Esophagus muscularis mucosa (tissue), 4 donors: ENCODE data around the gene NUDT16.

Experiments
- CTCF ChIP-seq, 3 experiments: fragments of 200-600 bp in 2 of 3; fragments of 450-650 bp in 1 of 3; sonication (generic) in 2 of 3; IDR thresholded peaks; one replicate each; pipeline ENCODE4 v1.5.1; 2017 to 2019; ENCODE audit warnings: antibody characterized with exemption in 3 of 3, mild to moderate bottlenecking in 2 of 3, moderate library complexity in 1 of 3
- EP300 ChIP-seq: sonication (generic); formaldehyde crosslinking; IDR thresholded peaks from one replicate; pipeline ENCODE4 v1.6.1; 2017; ENCODE audit warnings: antibody characterized with exemption
- POLR2A ChIP-seq: fragments of 450-650 bp; IDR thresholded peaks from one replicate; pipeline ENCODE4 v1.6.1; 2017; ENCODE audit warnings: antibody characterized with exemption, moderate library complexity, mild to moderate bottlenecking, low read depth
- POLR2AphosphoS5 ChIP-seq, 2 donors: sonication (generic); formaldehyde crosslinking; IDR thresholded peaks; one replicate each; pipeline ENCODE4 v1.6.1; 2017; ENCODE audit warnings: antibody characterized with exemption in 2 of 2

- no peak for TF ChIP-seq CTCF (IDR thresholded peaks at IDR 0.05)
- no peak for TF ChIP-seq POLR2AphosphoS5 (IDR thresholded peaks at IDR 0.05)
- no peak for TF ChIP-seq POLR2A
- TF ChIP-seq EP300, result no peak
These were observed 24.3 kb upstream of the NUDT16 start for GRCh38 chr3:131357275-131357674.
